Natural killer cell (primary cell): ENCODE data around the gene HCRTR1. TPM values are rescaled to one million over a fixed set of nuclear protein-coding genes. Genes with fewer than 3 reads are reported as not detected.

Experiments
- ATAC-seq, 3 donors: fragments of 150-1000 bp in 2 of 3; fragments of 200-7000 bp in 1 of 3; cut with Tn5 transposase; 1 replicate in 1 of 3; 2 replicates in 2 of 3; pipeline ENCODE4 v1.10.0; 2021; ENCODE audit warnings: mild to moderate bottlenecking in 2 of 3, moderate library complexity in 2 of 3
- DNase-seq, 2 donors: peaks; one replicate each; pipeline versions ENCODE4 v3.0.0 to v3.0.0-alpha.2; 2013 to 2021; ENCODE audit warnings: mixed read lengths in 1 of 2
- H3K27ac ChIP-seq: one replicate; pipeline ENCODE4 v1.5.1; 2013; ENCODE audit warnings: mild to moderate bottlenecking, low read length
- H3K27me3 ChIP-seq: one replicate; pipeline ENCODE4 v1.6.1; 2013; ENCODE audit warnings: low read length; ENCODE audit not compliant: control insufficient read depth, insufficient read depth
- H3K36me3 ChIP-seq: one replicate; pipeline ENCODE4 v1.6.1; 2013; ENCODE audit warnings: low read length; ENCODE audit not compliant: control insufficient read depth, insufficient read depth
- H3K4me1 ChIP-seq: one replicate; pipeline ENCODE4 v1.6.1; 2013; ENCODE audit warnings: low read length; ENCODE audit not compliant: control insufficient read depth, insufficient read depth
- H3K4me3 ChIP-seq: one replicate; pipeline ENCODE4 v1.5.1; 2013; ENCODE audit warnings: low read length
- H3K9me3 ChIP-seq: one replicate; pipeline ENCODE4 v1.6.1; 2013; ENCODE audit warnings: low read length; ENCODE audit not compliant: control insufficient read depth, insufficient read depth
- H3K27ac Mint-ChIP-seq, 2 donors: one replicate each; pipeline ENCODE4 v1.8.0; 2022; ENCODE audit warnings: mild to moderate bottlenecking in 2 of 2, mixed read lengths in 2 of 2, moderate library complexity in 1 of 2
- H3K27me3 Mint-ChIP-seq, 2 donors: one replicate each; pipeline ENCODE4 v1.8.0; 2022; ENCODE audit warnings: low read depth in 2 of 2, mixed read lengths in 2 of 2
- H3K36me3 Mint-ChIP-seq: one replicate; pipeline ENCODE4 v1.8.0; 2022; ENCODE audit warnings: mixed read lengths
- H3K4me1 Mint-ChIP-seq, 2 donors: one replicate each; pipeline ENCODE4 v1.8.0; 2022; ENCODE audit warnings: mixed read lengths in 2 of 2
- H3K4me3 Mint-ChIP-seq: one replicate; pipeline ENCODE4 v1.8.0; 2022; ENCODE audit warnings: mild to moderate bottlenecking, moderate library complexity, mixed read lengths
- H3K9me3 Mint-ChIP-seq, 2 donors: one replicate each; pipeline ENCODE4 v1.8.0; 2022; ENCODE audit warnings: mixed read lengths in 2 of 2
- WGBS: methylation state at CpG from one replicate; pipeline ENCODE4 v1.1.7; 2013; ENCODE audit warnings: missing lambda C conversion rate; ENCODE audit not compliant: insufficient coverage; 5-methylcytosine and 5-hydroxymethylcytosine counted together
- intact Hi-C: fragments of 100-400 bp; cut with micrococcal nuclease; formaldehyde crosslinking; loops from one replicate; pipeline ENCODE4 v1.14.2; 2022
- total RNA-seq, 4 donors: library from RNA; stranded (reverse); fragments of 120-200 nt in 1 of 4; gene quantifications; one replicate each; pipeline versions ENCODE4 v1.2.3 to v1.2.4, GENCODE V29; 2013 to 2022
- TF ChIP-seq, protein P1 (sequence below): fragments of 200-600 bp; IDR thresholded peaks from one replicate; pipeline ENCODE4 v1.8.0; 2022; ENCODE audit warnings: antibody characterized with exemption

Gene HCRTR1
- total RNA-seq, 3 donors from 2014 or later (not counting 1 experiment from before 2014, with no cell fraction given), result not detected

DNA sequence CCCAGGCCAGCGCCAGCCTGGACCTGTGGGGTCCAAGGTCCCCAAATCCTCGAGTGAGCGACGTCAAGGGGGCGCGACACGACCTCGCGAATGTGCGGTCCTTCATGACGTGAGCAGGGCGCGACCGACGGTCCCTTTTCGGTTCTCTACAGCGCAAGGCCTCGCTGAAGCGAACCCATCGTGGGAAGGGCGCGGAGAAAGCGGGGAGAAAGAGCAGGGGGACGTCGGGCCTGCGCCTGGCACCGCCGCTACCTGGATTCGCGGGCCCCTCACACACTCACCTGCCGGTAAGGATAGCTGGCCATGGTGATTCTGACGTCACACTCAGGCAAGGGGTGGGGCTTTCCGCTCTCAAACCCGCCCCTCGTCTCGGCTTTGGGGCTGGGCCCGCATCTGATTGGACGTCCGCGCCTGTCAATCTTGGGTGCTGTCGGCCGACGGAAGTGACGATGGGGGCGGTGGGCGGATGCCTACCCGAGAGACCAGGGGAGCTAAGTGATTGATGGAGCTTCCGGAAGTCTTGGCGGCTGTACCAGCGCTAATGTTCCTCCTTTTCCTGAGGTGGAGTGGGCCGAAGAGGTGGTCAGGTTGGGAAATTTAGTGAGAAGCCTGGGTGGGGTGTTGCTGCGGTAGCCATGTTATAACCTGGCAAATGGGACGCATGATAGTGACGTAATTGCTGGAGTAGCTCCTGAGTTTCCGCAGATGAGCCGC lies 27.2 kb downstream of the HCRTR1 start, which contains the start of gene PEF1:
Gene PEF1, minus strand, starts transcription at position 317 of the 714 bp plus-strand sequence. Its CDS starts 12 bp downstream, at position 305.
- peak; percentile 100 for DNase-seq
- peak within 1 kb of the TSS; percentile 57 for H3K4me3 ChIP-seq
- ATAC-seq, result peak; percentile 86 to 94 (median 89)
- Mint-ChIP-seq H3K9me3 (no peaks in the 10 kb centered on the region), H3K27ac (peak within 1 kb of the TSS; percentile 100), H3K36me3 (no peaks in the 10 kb centered on the region), H3K4me3 (peak within 1 kb of the TSS; percentile 100), H3K4me1 (peaks cover 34 to 39% of the 10 kb centered on the region in 2 donors), H3K27me3 (no peaks in the 10 kb centered on the region)
- H3K27ac ChIP-seq, result peak within 1 kb of the TSS; percentile 88
- no peaks in the 10 kb centered on the region for H3K27me3 ChIP-seq
- H3K9me3 ChIP-seq, result no peaks in the 10 kb centered on the region
- H3K4me1 ChIP-seq, result peaks cover 23% of the 10 kb centered on the region
- WGBS, result under 1% methylated on average over 56 of the region's 56 CpGs
- peaks cover 2% of the 10 kb centered on the region for H3K36me3 ChIP-seq
- intact Hi-C loops, result no loop called here
- TF ChIP-seq, protein P1, sequence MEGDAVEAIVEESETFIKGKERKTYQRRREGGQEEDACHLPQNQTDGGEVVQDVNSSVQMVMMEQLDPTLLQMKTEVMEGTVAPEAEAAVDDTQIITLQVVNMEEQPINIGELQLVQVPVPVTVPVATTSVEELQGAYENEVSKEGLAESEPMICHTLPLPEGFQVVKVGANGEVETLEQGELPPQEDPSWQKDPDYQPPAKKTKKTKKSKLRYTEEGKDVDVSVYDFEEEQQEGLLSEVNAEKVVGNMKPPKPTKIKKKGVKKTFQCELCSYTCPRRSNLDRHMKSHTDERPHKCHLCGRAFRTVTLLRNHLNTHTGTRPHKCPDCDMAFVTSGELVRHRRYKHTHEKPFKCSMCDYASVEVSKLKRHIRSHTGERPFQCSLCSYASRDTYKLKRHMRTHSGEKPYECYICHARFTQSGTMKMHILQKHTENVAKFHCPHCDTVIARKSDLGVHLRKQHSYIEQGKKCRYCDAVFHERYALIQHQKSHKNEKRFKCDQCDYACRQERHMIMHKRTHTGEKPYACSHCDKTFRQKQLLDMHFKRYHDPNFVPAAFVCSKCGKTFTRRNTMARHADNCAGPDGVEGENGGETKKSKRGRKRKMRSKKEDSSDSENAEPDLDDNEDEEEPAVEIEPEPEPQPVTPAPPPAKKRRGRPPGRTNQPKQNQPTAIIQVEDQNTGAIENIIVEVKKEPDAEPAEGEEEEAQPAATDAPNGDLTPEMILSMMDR, result no peak

DNA sequence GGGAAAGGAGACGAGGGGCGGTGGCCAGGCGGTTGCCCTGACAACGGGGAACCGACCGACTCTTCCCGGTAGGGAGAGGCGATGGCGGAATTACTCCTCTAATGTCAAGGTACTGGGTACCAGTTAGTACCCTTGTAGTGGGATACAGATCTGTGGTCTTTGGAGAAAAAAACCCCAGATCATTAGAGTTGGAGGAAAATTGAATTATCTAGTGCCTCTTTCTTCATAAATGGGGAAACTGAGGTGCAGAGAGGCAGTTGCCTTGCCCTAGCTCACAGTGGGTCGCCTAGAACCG lies 27.7 kb downstream of the HCRTR1 start:
- Histone ChIP-seq H3K4me1 (peaks cover 23% of the 10 kb centered on the region), H3K4me3 (peak overlapping the region; percentile 57), H3K27me3 (no peaks in the 10 kb centered on the region), H3K9me3 (no peaks in the 10 kb centered on the region), H3K36me3 (peaks cover 2% of the 10 kb centered on the region), H3K27ac (peak overlapping the region; percentile 88)
- Mint-ChIP-seq H3K4me3 (peak overlapping the region; percentile 100), H3K27me3 (no peaks in the 10 kb centered on the region), H3K9me3 (no peaks in the 10 kb centered on the region), H3K4me1 (peaks cover 34 to 39% of the 10 kb centered on the region in 2 donors), H3K27ac (peak overlapping the region; percentile 100), H3K36me3 (no peaks in the 10 kb centered on the region)
- ATAC-seq (no peak), DNase-seq (no peak)
- WGBS, result under 1% methylated on average over 11 of the region's 11 CpGs
- TF ChIP-seq, protein P1, result no peak
- intact Hi-C loops, result no loop called here

DNA sequence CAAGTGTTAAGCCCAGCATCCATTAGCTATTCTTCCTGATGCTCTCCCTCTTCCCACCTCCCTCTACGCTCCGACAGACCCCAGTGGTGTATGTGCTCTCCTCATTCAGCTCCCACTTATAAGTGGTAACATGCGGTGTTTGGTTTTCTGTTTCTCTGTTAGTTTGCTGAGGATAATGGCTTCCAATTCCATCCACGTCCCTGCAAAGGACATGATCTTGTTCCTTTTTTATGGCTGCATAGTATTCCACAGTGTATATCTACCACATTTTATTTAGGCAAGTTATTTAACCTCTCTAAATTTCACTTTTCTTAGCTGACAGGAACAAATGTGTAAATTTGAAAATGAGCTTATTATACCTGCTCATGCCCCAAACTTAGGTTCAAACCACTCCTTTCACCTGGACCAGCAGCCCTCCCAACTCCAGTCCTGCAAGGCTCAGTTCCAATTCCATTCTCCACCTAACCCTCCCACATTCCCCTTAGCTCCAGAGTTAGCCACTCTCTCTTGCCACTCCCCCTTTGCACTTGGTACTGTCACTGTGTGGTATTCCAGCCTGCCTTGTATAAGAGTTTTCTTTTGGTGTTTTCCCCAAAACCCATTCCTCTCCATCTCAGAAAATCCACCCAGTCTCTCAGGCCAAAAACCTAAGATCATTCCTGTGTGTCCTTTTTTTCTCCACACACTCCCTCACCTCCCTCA lies 28.9 kb downstream of the HCRTR1 start:
- ATAC-seq, result no peak
- no peaks in the 10 kb centered on the region for H3K36me3 ChIP-seq
- Mint-ChIP-seq H3K27ac (peak overlapping the region; percentile 100), H3K27me3 (no peaks in the 10 kb centered on the region), H3K4me3 (peak overlapping the region; percentile 100), H3K9me3 (no peaks in the 10 kb centered on the region), H3K4me1 (peaks cover 34 to 39% of the 10 kb centered on the region in 2 donors), H3K36me3 (no peaks in the 10 kb centered on the region)
- TF ChIP-seq, protein P1, result no peak
- no peaks in the 10 kb centered on the region for H3K27me3 ChIP-seq
- DNase-seq, result no peak
- intact Hi-C loops, result no loop called here
- WGBS, result 86% methylated on average over 4 of the region's 4 CpGs
- H3K9me3 ChIP-seq, result no peaks in the 10 kb centered on the region
- no peak overlapping the region for H3K27ac ChIP-seq
- H3K4me3 ChIP-seq, result no peak overlapping the region
- H3K4me1 ChIP-seq, result peaks cover 23% of the 10 kb centered on the region
